Kidney epithelial cell (primary cell): ENCODE results near the gene ZNF8. TPM values are rescaled to one million over a fixed set of nuclear protein-coding genes. Genes with fewer than 3 reads are reported as not detected.

ENCODE experiments used
- DNase-seq: peaks from one replicate; pipeline ENCODE4 v3.0.0-alpha.2; 2010; ENCODE audit warnings: low read depth
- H3K27me3 ChIP-seq: 2 replicates; pipeline ENCODE4 v1.6.0; 2011; ENCODE audit warnings: low read length; ENCODE audit not compliant: control insufficient read depth, insufficient read depth
- H3K36me3 ChIP-seq: 2 replicates; pipeline ENCODE4 v1.5.1; 2011; ENCODE audit warnings: low read length; ENCODE audit not compliant: control insufficient read depth, insufficient read depth
- H3K4me3 ChIP-seq: 2 replicates; pipeline ENCODE4 v1.5.1; 2011; ENCODE audit warnings: low read depth, mild to moderate bottlenecking, control low read depth, low read length
- total RNA-seq: library from RNA; depleted of rRNA; stranded (reverse); fragments of >200 nt; gene quantifications from 2 replicates; pipeline ENCODE4 v1.2.3, GENCODE V29; 2015
- TF ChIP-seq, protein P1 (sequence below): IDR thresholded peaks from 2 replicates; pipeline ENCODE4 v1.5.1; 2011; ENCODE audit warnings: mild to moderate bottlenecking, moderate library complexity, low read length, control low read depth, inconsistent platforms; ENCODE audit not compliant: insufficient read depth, poor library complexity, severe bottlenecking

ZNF8 gene
- total RNA-seq, 1 donor from 2014 or later, result 7.1 TPM

DNA sequence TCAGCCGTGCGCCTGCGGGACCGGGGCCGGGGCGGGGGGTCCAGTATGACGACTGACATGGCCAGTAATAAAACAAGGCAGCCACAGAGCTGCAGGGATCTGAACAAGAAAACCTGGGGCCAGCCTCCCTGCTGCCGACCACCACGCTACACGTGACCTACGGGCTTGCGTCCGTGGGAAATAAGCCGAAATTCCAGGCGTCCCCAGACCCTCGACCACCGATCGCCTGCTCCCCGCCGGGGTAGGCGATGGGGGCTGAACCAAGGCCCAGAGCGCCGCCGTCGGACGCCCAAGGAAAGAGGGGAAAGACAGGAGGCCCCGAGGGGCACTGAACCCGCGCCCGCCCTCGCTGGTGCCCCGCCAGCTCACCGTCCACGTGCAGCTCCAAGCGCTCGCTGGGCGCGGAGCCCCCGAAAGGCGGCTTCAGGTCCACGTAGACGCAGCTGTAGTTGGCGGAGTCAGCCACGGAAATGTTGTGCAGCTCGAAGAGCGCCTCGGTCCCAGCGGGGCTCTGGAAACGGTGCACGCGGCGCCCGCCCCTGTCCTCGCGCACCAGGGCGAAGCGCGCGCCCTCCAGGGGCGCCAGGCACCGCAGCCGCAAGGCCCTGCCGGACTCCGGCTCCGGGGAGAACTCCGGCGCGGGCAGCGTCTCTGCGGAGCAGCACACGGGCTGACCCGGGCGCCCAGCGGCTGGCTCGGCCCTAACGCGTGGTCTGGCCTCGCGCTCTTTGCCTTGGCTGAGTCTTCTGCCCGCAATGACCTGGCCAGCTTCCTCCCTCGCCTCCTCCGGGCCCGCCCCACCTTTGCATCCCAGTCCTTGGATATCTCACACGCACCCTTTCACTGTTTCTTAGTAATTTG lies 71.5 kb downstream of the ZNF8 start:
- DNase-seq, result no peak
- TF ChIP-seq, protein P1, sequence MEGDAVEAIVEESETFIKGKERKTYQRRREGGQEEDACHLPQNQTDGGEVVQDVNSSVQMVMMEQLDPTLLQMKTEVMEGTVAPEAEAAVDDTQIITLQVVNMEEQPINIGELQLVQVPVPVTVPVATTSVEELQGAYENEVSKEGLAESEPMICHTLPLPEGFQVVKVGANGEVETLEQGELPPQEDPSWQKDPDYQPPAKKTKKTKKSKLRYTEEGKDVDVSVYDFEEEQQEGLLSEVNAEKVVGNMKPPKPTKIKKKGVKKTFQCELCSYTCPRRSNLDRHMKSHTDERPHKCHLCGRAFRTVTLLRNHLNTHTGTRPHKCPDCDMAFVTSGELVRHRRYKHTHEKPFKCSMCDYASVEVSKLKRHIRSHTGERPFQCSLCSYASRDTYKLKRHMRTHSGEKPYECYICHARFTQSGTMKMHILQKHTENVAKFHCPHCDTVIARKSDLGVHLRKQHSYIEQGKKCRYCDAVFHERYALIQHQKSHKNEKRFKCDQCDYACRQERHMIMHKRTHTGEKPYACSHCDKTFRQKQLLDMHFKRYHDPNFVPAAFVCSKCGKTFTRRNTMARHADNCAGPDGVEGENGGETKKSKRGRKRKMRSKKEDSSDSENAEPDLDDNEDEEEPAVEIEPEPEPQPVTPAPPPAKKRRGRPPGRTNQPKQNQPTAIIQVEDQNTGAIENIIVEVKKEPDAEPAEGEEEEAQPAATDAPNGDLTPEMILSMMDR, result no peak
- H3K36me3 ChIP-seq, result no peaks in the 10 kb centered on the region
- H3K4me3 ChIP-seq, result no peak overlapping the region
- H3K27me3 ChIP-seq, result peaks cover 62% of the 10 kb centered on the region

DNA sequence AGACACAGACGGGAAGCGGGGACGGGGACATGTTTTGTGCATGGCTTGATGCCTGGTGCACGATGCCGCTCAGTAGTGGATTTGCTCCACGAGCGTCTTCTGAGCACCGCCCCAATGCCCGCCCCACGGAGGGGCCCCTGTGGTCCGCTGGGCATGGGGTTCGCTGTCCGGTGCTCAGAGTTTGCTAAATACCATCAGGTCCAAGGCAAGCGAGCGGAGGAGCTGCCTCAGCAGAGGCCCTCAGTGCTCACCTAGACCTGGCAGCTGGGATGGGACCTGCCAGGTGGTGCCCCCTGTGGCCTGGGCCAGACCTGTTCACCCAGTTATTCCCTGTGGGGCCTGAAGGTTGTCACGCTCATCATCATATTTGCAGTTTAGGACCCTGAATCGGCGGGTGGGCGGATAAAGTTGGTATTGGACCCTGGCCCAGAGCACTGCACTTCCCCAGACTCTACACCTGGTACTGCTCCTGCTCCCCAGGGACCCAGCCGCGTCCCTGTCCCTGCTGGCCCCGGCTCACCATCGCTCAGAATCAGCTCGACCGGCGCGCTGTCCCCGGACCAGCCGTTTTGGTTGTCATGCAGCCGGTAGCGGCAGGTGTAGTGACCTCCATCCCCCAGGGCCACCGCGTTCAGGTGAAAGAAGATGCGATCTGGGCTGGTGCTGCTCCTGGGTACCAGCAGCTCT lies 72.3 kb downstream of the ZNF8 start:
- H3K4me3 ChIP-seq, result no peak overlapping the region
- no peaks in the 10 kb centered on the region for H3K36me3 ChIP-seq

DNA sequence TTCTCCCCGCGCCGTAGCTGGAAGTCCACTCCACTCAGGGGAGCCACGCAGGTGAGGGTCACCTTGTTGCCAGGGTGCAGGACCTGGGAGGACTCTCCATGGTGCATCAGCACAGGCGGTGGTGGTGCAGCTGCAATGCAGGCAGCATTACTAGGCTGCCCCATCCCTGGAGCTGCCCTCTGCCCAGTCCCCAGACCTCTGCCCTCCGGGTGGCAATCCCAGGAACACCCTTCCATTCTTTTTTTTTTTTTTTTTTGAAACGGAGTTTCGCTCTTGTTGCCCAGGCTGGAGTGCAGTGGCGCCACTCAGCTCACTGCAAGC lies 72.8 kb downstream of the ZNF8 start:
- H3K4me3 ChIP-seq, result no peak overlapping the region
- TF ChIP-seq, protein P1, result no peak
- no peaks in the 10 kb centered on the region for H3K36me3 ChIP-seq
- no peak for DNase-seq
- H3K27me3 ChIP-seq, result peaks cover 71% of the 10 kb centered on the region

More for the DNA sequence above, 72.3 kb downstream of the ZNF8 start:
- peaks cover 68% of the 10 kb centered on the region for H3K27me3 ChIP-seq
- TF ChIP-seq, protein P1, result no peak
- no peak for DNase-seq

DNA sequence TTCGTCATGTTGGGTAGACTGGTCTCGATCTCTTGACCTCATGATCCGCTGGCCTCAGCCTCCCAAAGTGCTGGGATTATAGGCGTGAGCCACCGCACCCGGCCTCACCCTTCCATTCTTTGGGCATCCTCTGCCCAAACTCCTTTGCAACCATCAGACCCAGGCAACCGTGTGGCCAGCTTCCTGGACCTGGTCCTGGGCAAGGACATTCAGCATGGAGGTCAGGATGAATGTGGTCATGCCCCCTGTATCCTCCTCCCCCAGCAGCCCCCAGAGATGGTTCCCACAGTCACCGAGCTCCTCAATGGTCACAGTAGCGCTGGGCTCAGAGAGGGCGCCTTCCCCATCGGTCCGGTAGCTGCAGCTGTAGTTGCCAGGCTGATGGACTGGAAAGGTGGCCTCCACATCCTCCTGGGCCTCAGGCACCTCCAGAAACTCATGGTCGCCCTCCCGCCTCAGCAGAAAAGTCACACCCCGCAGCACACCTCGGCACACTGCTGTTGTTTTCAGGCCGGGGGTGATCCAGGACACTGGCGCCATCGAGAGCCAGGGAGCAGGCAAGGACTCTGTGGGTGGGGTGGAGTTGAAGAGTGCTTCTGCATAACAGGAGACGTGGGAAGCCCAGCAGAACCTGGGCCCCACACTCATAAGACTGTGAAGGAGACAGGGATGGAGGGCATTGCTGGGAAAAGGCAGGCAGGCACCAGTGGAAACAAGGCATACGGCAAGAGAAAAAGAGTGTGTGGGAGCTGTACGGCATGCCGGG lies 73.4 kb downstream of the ZNF8 start:
- H3K27me3 ChIP-seq, result peaks cover 71% of the 10 kb centered on the region
- no peaks in the 10 kb centered on the region for H3K36me3 ChIP-seq
- TF ChIP-seq, protein P1, result no peak
- DNase-seq, result no peak
- H3K4me3 ChIP-seq, result no peak overlapping the region

Other genes starting within 250 kb of the ZNF8 start
- gene ZSCAN1, start 244.9 kb upstream of the ZNF8 start, total RNA-seq, result not detected in 2 replicates
- gene ZNF135, start 219.7 kb upstream of the ZNF8 start, total RNA-seq, result 4.6 and 5.1 TPM in 2 replicates
- gene ZSCAN18, start 180.7 kb upstream of the ZNF8 start, total RNA-seq, result 64.9 and 79.3 TPM in 2 replicates
- gene ZNF329, start 128.2 kb upstream of the ZNF8 start, total RNA-seq, result 5.7 and 10.5 TPM in 2 replicates
- 16.8 and 25.3 TPM in 2 replicates for gene ZNF274, start 95.9 kb upstream of the ZNF8 start, total RNA-seq
- gene ZNF544, start 50.0 kb upstream of the ZNF8 start, total RNA-seq, result 34.4 and 40.6 TPM in 2 replicates
- 44.9 and 48.3 TPM in 2 replicates for gene ERVK3-1, start 26.4 kb downstream of the ZNF8 start, total RNA-seq
- gene ZSCAN22, start 48.0 kb downstream of the ZNF8 start, total RNA-seq, result 2.0 and 4.0 TPM in 2 replicates
- gene A1BG, start 74.5 kb downstream of the ZNF8 start, total RNA-seq, result 6.7 and 8.1 TPM in 2 replicates
- gene ZNF497, start 83.8 kb downstream of the ZNF8 start, total RNA-seq, result 0.58 and 3.1 TPM in 2 replicates
- 4.3 and 5.9 TPM in 2 replicates for gene ZNF837, start 102.1 kb downstream of the ZNF8 start, total RNA-seq
- 2,403 and 2,550 TPM in 2 replicates for gene RPS5, start 108.3 kb downstream of the ZNF8 start, total RNA-seq
- not detected in 2 replicates for gene RNF225, start 116.7 kb downstream of the ZNF8 start, total RNA-seq
- gene ZNF584, start 129.7 kb downstream of the ZNF8 start, total RNA-seq, result 6.6 and 7.1 TPM in 2 replicates
- 4.2 and 4.8 TPM in 2 replicates for gene ZNF132, start 161.2 kb downstream of the ZNF8 start, total RNA-seq
- gene ZNF324B, start 172.7 kb downstream of the ZNF8 start, total RNA-seq, result 5.0 and 5.8 TPM in 2 replicates
- gene ZNF324, start 188.1 kb downstream of the ZNF8 start, total RNA-seq, result 7.2 and 12.3 TPM in 2 replicates
- 10.8 and 13.1 TPM in 2 replicates for gene ZNF446, start 197.4 kb downstream of the ZNF8 start, total RNA-seq
- gene SLC27A5, start 233.0 kb downstream of the ZNF8 start, total RNA-seq, result 9.2 and 14.1 TPM in 2 replicates
- gene ZBTB45, start 240.9 kb downstream of the ZNF8 start, total RNA-seq, result 15.6 and 16.2 TPM in 2 replicates